ENCODE data around the gene SDR39U1.
"Not testable (repeated sequence)": the region's sequence is repeated elsewhere in the genome, so short reads cannot be mapped to it uniquely, and the experiment has no call there.

Gene SDR39U1

GRCh38 chr14:24442240-24443052 lies at the start of gene SDR39U1:
Gene SDR39U1 (minus strand): TSS chr14:24442776. CDS start chr14:24442769, 7 bp downstream.
- peak; percentile 67 to 98 (median 96) for DNase-seq

- DNase-seq = not testable (repeated sequence)
These were observed 49.2 kb upstream of the SDR39U1 start for GRCh38 chr14:24491586-24492408.

- DNase-seq = no peak
These were observed 41.2 kb upstream of the SDR39U1 start for GRCh38 chr14:24483604-24484252.

DNA sequence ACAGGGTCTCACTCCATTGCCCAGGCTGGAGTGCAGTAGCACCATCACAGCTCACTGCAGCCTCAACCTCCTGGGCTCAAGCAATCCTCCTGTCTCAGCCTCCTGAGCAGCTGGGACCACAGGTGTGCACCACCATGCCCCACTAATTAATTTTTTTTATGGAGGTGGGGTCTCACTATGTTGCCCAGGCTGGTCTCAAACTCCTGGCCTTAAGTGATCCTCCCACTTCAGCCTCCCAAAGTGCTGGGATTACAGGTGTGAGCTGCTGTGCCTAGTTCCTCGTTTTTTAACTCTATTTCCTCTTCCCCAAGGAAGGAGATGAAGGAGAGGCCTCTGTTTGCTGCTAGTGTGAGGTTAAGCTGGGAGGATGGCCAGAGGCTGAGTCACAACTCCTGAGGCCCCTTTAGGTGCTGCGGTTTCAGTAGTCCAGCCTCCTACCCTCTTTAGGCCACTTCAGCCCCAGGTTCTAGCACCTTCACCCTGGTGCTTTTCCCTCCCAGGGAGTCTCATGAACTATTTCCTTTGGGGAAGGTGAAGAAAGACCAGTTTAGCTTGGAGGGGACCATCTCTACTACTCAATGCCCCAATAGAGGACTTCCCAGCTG lies 40.2 kb upstream of the SDR39U1 start:
- not testable (repeated sequence) for DNase-seq

- peak in 2 of 56 donors; percentile 2 to 3 for DNase-seq
These were observed 39.2 kb upstream of the SDR39U1 start for GRCh38 chr14:24481622-24482324.

GRCh38 chr14:24479999-24480398 lies 37.4 kb upstream of the SDR39U1 start:
- DNase-seq = not testable (repeated sequence)

GRCh38 chr14:24475261-24475660 lies 32.7 kb upstream of the SDR39U1 start:
- DNase-seq = no peak

- no peak for DNase-seq
These were observed 30.6 kb upstream of the SDR39U1 start for GRCh38 chr14:24473211-24473610.

DNA sequence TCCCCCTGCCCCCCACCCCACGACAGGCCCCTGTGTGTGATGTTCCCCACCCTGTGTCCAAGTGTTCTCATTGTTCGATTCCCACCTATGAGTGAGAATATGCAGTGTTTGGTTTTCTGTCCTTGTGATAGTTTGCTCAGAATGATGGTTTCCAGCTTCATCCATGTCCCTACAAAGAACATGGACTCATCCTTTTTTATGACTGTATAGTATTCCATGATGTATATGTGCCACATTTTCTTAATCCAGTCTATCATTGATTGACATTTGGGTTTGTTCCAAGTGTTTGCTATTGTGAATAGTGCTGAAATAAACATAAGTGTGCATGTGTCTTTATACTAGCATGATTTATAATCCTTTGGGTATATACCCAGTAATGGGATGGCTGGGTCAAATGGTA lies 27.9 kb upstream of the SDR39U1 start:
- DNase-seq = not testable (repeated sequence)

- DNase-seq = no peak
These were observed 23.2 kb upstream of the SDR39U1 start for GRCh38 chr14:24465805-24466204.

- no peak for DNase-seq
These were observed 22.8 kb upstream of the SDR39U1 start for GRCh38 chr14:24465368-24465767.

GRCh38 chr14:24463884-24464785 lies 21.6 kb upstream of the SDR39U1 start:
- no peak for DNase-seq

- DNase-seq = no peak
These were observed 20.7 kb upstream of the SDR39U1 start for GRCh38 chr14:24463017-24463883.

DNA sequence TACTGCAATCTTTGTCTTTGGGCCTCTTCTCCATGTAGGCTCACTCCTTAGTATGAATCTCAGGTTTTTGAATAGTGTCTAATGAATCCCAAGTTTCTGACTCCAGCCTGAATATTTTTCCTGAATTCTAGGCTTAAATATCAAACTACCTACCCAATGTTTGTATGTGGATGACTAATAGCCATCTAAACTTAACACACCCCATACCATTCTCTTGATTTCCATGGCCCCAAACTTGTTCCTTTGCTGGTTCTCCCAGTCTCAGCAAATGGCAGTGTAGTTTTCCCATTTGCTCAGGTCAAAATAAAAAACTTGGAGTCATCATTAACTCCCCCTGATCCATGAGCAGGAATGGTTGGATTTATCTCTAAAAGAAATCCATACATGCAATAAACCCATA lies 18.8 kb upstream of the SDR39U1 start:
- no peak for DNase-seq

- no peak for DNase-seq
These were observed 16.8 kb upstream of the SDR39U1 start for GRCh38 chr14:24459331-24459730.

DNA sequence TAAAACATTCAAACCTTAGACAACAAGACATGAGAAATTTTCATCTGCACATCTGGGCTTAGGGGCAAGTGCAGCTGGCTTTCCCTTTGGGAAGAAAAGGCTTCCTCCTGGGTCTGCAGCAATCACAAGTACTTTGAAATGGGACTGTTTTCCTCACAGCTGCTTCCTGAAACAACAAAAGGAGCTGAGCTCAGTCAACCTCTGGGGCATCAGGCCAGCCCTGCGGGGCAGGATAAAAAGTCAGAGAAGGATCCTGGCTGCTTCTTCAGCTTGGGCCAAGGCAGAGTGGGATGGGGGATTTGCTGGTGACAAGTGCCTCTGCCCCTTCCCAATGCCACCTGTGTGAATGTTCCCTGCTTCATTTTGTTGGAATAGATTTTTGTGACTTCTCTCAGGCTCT lies 16.2 kb upstream of the SDR39U1 start:
- DNase-seq = no peak

- DNase-seq = no peak
These were observed 14.4 kb upstream of the SDR39U1 start for GRCh38 chr14:24456980-24457379.

DNA sequence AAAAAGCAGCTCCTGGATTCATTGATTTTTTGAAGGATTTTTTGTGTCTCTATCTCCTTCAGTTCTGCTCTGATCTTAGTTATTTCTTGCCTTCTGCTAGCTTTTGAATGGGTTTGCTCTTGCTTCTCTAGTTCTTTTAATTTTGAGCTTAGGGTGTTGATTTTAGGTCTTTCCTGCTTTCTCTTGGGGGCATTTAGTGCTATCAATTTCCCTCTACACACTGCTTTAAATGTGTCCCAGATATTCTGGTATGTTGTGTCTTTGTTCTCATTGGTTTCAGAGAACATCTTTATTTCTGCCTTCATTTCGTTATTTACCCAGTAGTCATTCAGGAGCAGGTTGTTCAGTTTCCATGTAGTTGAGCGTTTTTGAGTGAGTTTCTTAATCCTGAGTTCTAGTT lies 8.3 kb upstream of the SDR39U1 start:
- not testable (repeated sequence) for DNase-seq

All from nucleus accumbens (tissue), 56 donors.